AG09309 (cell line): ENCODE results near the gene NBR1.
"Not testable (repeated sequence)": the region's sequence is repeated elsewhere in the genome, so short reads cannot be mapped to it uniquely, and the experiment has no call there.

Experiments used
- DNase-seq: peaks from one replicate; pipeline ENCODE4 v3.0.0-alpha.2; 2010; ENCODE audit warnings: low read depth
- H3K4me3 ChIP-seq: 2 replicates; pipeline ENCODE4 v1.5.1; 2011; ENCODE audit warnings: mild to moderate bottlenecking, low read depth, low read length, moderate library complexity; ENCODE audit not compliant: control insufficient read depth
- TF ChIP-seq, protein P1 (sequence below): IDR thresholded peaks from 2 replicates; pipeline ENCODE4 v1.5.1; 2011; ENCODE audit warnings: mild to moderate bottlenecking, low read depth, low read length, inconsistent platforms; ENCODE audit not compliant: insufficient read depth, control insufficient read depth; ENCODE audit errors: missing control alignments

The NBR1 gene, protein sequence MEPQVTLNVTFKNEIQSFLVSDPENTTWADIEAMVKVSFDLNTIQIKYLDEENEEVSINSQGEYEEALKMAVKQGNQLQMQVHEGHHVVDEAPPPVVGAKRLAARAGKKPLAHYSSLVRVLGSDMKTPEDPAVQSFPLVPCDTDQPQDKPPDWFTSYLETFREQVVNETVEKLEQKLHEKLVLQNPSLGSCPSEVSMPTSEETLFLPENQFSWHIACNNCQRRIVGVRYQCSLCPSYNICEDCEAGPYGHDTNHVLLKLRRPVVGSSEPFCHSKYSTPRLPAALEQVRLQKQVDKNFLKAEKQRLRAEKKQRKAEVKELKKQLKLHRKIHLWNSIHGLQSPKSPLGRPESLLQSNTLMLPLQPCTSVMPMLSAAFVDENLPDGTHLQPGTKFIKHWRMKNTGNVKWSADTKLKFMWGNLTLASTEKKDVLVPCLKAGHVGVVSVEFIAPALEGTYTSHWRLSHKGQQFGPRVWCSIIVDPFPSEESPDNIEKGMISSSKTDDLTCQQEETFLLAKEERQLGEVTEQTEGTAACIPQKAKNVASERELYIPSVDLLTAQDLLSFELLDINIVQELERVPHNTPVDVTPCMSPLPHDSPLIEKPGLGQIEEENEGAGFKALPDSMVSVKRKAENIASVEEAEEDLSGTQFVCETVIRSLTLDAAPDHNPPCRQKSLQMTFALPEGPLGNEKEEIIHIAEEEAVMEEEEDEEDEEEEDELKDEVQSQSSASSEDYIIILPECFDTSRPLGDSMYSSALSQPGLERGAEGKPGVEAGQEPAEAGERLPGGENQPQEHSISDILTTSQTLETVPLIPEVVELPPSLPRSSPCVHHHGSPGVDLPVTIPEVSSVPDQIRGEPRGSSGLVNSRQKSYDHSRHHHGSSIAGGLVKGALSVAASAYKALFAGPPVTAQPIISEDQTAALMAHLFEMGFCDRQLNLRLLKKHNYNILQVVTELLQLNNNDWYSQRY

DNA sequence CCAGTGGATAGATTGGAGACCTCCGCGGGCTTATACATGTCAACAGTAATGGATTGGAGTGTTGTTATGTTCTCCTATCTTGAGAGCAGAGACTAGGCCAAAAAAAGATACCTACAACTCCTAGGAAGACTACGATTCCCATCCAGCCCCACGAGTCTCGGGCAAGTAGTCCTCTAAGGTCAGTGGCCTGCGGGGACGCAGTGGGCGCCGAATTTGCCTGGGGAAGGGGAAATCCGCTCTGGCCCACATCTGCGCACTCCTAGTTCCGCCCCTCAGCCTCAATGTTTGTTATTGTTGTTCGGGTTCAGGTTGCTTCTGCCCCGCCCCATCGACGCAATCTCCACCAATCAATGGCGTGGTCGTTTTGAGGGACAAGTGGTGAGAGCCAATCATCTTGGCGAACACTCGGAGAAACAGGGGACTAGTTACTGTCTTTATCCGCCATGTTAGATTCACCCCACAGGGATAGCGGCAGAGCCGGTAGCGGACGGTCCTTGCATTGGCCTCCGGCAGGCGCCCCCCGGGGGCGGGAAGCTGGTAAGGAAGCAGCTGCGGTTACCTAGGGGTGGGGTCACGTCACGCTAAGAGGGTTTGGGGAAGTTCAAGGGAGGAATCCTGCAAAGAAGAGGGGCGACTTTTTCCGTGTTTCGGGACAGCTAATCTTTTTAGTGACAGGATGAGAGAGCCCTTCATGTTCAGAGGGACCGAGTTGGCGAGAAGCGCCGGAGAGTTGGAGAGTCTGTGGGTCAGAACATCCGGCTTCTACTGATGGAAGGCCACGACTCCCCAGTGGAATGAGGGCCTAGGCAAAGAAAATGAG, at the start of gene NBR1:
Gene NBR1 (plus strand): TSS at position 449 of the 820 bp plus-strand sequence. CDS start 4,586 bp downstream, outside the sequence.
- peak within 1 kb of the TSS; percentile 93 for H3K4me3 ChIP-seq
- DNase-seq, result peak; percentile 95
- TF ChIP-seq, protein P1, sequence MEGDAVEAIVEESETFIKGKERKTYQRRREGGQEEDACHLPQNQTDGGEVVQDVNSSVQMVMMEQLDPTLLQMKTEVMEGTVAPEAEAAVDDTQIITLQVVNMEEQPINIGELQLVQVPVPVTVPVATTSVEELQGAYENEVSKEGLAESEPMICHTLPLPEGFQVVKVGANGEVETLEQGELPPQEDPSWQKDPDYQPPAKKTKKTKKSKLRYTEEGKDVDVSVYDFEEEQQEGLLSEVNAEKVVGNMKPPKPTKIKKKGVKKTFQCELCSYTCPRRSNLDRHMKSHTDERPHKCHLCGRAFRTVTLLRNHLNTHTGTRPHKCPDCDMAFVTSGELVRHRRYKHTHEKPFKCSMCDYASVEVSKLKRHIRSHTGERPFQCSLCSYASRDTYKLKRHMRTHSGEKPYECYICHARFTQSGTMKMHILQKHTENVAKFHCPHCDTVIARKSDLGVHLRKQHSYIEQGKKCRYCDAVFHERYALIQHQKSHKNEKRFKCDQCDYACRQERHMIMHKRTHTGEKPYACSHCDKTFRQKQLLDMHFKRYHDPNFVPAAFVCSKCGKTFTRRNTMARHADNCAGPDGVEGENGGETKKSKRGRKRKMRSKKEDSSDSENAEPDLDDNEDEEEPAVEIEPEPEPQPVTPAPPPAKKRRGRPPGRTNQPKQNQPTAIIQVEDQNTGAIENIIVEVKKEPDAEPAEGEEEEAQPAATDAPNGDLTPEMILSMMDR, result no peak

DNA sequence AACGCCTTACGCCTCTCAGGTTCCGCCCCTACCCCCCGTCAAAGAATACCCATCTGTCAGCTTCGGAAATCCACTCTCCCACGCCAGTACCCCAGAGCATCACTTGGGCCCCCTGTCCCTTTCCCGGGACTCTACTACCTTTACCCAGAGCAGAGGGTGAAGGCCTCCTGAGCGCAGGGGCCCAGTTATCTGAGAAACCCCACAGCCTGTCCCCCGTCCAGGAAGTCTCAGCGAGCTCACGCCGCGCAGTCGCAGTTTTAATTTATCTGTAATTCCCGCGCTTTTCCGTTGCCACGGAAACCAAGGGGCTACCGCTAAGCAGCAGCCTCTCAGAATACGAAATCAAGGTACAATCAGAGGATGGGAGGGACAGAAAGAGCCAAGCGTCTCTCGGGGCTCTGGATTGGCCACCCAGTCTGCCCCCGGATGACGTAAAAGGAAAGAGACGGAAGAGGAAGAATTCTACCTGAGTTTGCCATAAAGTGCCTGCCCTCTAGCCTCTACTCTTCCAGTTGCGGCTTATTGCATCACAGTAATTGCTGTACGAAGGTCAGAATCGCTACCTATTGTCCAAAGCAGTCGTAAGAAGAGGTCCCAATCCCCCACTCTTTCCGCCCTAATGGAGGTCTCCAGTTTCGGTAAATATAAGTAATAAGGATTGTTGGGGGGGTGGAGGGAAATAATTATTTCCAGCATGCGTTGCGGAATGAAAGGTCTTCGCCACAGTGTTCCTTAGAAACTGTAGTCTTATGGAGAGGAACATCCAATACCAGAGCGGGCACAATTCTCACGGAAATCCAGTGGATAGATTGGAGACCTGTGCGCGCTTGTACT, 45.7 kb upstream of the NBR1 start, which contains the start of gene BRCA1:
Gene BRCA1 (minus strand): TSS at position 232 of the 834 bp plus-strand sequence. CDS start 1,268 bp downstream, outside the sequence.
- H3K4me3 ChIP-seq, result peak within 1 kb of the TSS; percentile 56
- DNase-seq, result peak; percentile 95
- TF ChIP-seq, protein P1, result no peak

GRCh38 chr17:43125967-43126910, 44.8 kb upstream of the NBR1 start:
- TF ChIP-seq, protein P1, result no peak
- DNase-seq, result no peak
- H3K4me3 ChIP-seq, result peak overlapping the region; percentile 56

- TF ChIP-seq, protein P1, result no peak
- H3K4me3 ChIP-seq, result no peak overlapping the region
- DNase-seq, result no peak
Observed at GRCh38 chr17:43126911-43127290, 44.1 kb upstream of the NBR1 start.

GRCh38 chr17:43127333-43127876, 43.6 kb upstream of the NBR1 start:
- not testable (repeated sequence) for DNase-seq, H3K4me3 ChIP-seq
